SW 1271 (cell line): ENCODE measurements around the gene NSD2.
A peak's percentile ranks its signal among the peaks of the same experiment; 100 is the strongest.
"Not testable (repeated sequence)": the region's sequence is repeated elsewhere in the genome, so short reads cannot be mapped to it uniquely, and the experiment has no call there.

Experiments
- DNase-seq, 2 experiments: peaks; one replicate each; lab custom pipeline; 2025; lab: John Stamatoyannopoulos, UW

NSD2 gene

DNA sequence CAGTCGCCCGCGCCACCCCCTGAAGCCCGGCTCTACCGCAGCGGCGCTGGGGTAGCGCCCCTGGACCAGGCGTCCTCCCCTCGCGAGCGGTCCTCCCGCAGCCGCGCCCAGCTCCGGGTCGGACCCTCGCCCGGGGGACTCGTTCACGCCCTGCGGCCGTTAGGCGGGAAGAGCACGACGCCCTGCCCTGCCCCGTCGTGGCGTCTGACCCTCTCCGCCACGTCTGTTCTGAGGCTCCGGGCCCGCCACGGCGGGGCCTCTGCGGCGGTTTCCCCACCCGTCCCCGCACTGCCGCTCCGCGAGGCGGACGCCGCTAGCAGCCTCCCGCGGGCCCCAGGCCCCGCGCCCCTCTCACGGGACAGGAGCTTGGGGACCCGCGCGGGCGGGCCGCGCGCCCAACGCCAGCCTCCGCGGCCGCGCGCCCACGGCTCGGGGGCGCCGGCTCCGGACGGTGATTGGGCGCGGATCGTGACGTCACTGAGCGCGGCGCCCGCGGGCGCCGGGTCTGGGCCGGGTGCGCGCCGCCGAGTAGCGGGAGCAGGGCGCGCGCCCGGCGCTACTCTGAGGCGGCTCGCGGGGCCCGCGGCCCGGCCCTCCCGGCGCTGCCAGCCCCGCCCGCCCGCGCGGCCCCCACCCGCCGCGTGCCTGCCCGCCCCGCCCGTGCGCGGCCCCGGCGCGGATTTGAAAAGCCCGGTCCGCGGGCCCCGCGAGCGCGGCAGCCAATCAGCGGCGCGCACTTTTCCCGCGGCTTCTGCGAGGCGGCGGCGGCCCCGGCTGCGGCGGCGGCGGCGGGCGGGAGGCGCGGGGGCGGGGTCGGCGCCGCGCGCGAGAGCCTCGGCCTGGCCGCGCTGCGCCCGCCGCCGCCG, at the start of gene NSD2:
TSS of gene NSD2 (plus strand) at position 816 of the 866 bp plus-strand sequence. CDS start 29,262 bp downstream, outside the sequence.
- DNase-seq = peak; percentile 49 to 83

- no peak for DNase-seq
Observed at GRCh38 chr4:1821679-1822567, 49.3 kb upstream of the NSD2 start.

DNA sequence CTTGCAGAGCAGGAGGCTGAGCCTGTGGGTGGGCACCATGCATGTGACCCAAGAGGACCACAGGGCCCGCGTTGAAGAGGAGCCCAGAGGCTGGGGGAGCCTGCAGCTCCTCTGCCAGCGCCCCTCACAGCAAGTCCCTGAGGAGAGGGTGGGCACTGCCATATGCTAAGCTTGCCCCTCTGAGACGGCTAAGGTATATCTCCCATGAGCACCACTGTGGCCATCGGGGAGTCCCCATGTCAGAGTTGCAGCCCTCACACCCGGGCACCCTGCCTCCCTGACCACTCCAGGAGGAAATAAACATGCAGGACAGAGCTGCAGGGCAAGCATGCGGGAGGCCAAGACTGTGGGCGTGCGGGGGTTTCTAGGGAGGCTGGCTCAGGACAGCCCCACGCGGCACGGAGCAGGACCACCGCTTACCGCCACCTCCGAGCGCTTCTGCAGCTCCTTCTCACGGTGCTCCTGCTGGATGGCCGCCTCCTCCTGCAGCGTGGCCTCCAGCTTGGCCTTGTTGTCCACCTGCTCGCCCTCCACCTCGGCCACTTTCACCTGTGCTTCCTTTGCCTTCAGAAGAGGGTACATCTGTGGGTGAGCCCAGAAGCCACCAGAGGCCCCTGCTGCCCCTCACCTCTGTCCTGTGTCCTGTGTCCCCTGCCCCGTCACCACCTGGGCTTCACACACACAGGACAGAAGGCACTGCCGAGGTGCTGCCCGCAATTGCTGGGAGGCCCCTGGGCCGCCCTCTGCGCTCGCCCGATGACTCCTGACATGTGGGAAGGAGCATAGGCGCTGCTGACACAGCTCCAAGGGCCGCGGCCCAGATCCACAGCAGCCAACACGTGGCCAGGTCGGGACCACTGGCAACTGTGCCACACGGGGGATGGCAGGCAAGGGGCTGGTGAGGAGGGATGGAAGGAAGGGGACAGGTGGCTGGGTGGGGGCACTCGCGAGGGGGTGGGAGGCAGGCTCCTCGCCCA, 48.3 kb upstream of the NSD2 start:
- DNase-seq = no peak

- no peak for DNase-seq
Observed at GRCh38 chr4:1823545-1823932, 47.7 kb upstream of the NSD2 start.

GRCh38 chr4:1824746-1825145, 46.4 kb upstream of the NSD2 start:
- DNase-seq = no peak

DNA sequence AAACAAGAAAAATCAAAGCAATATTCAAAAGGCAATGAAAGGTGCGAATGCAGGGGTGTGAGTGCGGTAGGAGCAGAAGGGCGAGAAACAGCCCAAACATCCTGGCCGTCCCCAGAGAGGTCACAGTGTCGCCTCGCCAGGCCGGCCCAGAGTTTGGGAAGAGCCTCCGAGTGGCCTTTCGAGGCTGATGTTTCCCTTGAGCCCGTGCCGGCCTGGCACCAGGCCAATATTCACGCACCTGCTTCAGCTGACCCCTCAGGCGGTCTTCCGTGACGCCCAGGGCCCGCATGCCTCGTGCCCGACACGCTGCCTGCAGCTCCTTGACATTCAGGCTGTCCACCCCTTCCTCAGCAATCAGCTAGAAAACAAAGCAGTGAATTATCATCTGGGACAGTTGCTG, 45.9 kb upstream of the NSD2 start:
- no peak for DNase-seq

- DNase-seq = no peak
Observed at GRCh38 chr4:1826531-1827350, 44.5 kb upstream of the NSD2 start.

- DNase-seq = no peak
Observed at GRCh38 chr4:1830234-1830633, 41.0 kb upstream of the NSD2 start.

DNA sequence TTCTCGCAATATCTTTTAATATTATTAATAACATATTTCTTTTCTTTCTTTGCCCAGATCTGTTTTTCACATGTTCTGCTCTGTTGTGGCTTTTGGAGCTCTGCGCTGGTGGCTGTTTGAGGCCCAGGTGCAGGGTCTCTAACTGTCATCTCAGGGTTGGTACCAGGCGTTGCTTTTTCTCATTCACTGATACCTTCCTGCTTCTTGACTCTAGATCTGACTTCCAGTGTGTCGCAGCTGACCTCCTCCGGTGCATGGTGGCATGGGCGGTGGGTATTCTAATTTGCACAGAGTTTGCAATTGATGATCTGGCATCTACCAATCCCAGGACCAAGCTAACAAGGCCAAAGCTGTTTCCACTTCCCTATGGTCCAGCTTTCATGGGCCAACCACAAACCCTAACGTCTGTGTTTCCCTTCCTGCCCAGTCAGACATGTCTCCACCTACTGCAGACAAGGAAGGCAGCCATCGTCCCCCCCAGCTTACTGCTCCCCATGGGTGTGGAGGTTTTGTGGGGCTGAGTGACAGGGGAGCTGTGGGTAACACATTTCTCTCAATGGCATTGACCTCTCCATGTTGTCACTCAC, 40.5 kb upstream of the NSD2 start:
- DNase-seq = no peak

- DNase-seq = no peak
Observed at GRCh38 chr4:1831331-1831730, 39.9 kb upstream of the NSD2 start.

- DNase-seq = no peak
Observed at GRCh38 chr4:1832690-1833089, 38.5 kb upstream of the NSD2 start.

DNA sequence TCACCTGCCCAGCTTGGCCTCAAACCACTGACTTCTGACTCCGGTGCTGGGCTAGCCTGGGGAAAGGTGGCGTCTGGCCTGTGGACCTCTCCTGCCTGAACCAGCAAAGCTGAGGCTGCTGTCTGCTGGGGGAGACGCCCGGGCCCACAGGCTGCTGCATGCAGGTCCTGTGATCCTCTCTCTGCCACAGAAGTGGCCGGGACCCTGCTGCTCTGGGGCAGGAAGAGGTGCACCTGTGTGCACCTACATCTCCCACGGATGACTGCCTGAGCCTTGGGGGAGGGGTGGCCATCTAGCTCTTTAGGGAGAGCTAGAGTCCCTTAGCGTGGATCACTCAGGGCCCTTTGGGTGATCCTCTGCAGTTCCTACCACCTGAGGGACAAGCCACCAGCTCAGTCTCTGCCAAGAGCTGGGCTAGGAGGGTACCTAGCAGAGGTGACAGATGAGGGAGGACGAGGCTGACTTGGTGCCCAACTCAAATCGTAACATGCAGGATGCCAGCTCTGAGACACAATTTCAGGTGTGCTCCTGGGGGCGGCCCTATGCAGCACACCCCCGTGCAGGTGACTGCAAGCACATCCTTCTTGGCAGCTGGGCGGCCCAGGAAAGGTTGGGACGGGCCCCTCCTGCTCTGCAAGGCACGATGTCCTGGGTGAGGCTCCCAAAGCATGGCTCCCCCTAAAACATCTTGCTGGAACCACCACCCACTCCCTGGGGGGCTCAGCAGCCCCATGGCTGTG, 37.7 kb upstream of the NSD2 start:
- no peak for DNase-seq

GRCh38 chr4:1834047-1834775, 37.0 kb upstream of the NSD2 start:
- DNase-seq = no peak

- DNase-seq = not testable (repeated sequence)
Observed at GRCh38 chr4:1835836-1836235, 35.4 kb upstream of the NSD2 start.

DNA sequence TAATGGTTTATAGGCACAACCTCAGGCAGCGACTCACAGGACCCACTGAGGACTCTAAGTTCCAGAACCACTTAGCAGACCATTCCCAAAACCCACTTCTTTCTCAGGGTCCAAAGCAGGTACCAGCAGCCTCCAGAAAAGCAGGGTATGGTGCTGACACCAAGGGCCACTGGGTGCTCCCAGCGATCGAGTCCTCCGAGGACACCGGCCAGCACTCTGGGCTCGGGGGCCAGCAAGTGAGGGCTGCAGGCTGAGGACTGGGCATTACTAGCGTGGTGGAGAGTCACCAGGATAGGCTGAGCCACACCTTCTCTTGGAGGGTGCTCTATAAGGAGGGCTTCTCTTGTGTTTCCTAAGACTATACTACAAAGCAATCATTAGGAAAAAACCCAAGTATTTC, 34.5 kb upstream of the NSD2 start:
- DNase-seq = no peak

DNA sequence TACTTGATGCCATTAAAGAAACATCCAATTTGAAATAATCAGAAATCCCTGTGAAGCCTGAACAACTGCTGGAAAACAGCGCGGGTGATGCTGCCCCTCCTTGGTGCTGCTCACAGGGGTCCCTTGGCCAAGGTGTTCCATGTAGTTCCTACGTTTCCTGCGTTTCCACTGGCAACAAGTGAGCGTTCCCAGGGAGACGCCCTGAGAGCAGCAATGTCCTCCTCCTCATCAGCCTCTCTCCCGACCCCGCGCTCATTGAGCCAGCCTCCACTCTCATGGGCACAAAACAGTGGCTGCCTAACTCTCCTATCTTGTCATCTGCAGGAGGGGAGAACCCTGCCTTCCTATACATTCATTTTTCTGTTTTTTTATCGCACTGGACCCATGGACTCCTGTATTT, 34.1 kb upstream of the NSD2 start:
- DNase-seq = no peak

DNA sequence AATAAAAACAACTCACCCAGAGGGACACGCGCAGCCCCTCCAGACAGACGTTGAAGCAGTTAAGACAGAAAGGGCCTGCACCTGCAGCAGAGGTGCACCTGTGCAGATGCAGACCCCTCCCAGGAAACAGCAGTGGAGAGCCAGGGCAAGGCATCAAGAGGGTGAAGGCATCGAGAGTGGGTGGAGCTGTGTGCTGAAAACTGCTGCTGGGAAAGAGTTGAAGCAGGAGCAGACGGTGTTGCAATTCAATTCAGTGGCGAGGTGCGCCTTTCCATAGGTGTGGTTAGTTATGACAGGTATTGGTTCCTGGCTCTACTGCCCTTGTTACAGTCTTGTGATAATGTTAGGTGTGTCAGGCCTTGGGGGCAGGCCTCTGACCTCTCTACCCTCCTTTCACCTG, 31.9 kb upstream of the NSD2 start:
- no peak for DNase-seq

DNA sequence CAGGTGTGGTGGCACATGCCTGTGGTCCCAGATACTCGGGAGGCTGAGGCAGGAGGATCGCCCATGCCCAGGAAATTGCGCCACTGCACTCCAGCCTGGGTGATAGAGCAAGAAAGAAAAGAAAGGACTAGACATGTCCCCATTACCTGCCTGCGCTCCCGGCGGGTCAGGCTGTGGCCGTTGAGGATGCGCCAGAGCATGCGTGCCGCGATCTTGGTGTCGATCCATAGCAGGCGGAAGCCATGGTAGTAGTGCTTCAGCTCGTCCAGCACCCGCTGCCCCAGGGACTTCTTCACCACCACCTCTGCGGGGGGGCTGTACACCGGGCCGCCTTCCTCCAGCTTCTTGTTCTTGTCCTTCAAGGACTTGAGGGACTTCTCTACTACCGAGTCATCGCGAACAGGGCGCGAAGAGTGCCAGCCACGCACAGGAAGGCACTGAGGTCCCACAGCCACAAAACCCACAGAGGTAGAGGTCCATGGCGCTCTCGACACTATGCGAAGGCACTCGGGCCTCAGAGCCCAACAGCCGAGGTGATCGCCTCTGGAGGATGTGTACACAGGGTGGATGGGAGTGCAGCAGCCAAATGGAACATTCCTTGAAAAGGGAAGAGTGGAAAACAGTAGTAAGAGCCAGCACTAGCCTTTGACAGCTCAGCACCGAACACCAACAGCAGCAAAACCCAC, 29.8 kb upstream of the NSD2 start:
- no peak for DNase-seq

GRCh38 chr4:1841887-1842210, 29.3 kb upstream of the NSD2 start:
- no peak for DNase-seq
